Panc1 (cell line): Measurements from ENCODE around the gene FXYD4. TPM values are rescaled to one million over a fixed set of nuclear protein-coding genes. Genes with fewer than 3 reads are reported as not detected.

ENCODE experiments used
- ATAC-seq: fragments of 200-7000 bp; cut with Tn5 transposase; 2 replicates; pipeline ENCODE4 v1.9.1; 2020; ENCODE audit warnings: mild to moderate bottlenecking, moderate library complexity
- BruUV-seq: library from RNA; stranded (reverse); fragments of 400-500 nt; replicated peaks from 2 replicates; lab custom pipeline; 2021; lab: Mats Ljungman, UMichigan
- CTCF ChIA-PET: fragments of 300-600 bp; sonication (Branson Sonifier 250); formaldehyde crosslinking; loops from one replicate; lab custom pipeline; 2022; ENCODE audit warnings: antibody characterized with exemption; lab: Charles Lee
- POLR2A ChIA-PET: fragments of 300-600 bp; sonication (Branson Sonifier 250); formaldehyde crosslinking; loops from one replicate; lab custom pipeline; 2022; ENCODE audit warnings: antibody characterized with exemption; lab: Charles Lee
- DNase-seq: peaks from one replicate; pipeline ENCODE4 v3.0.0-alpha.2; 2010; ENCODE audit warnings: low read depth, low spot score
- H3K27ac ChIP-seq: 2 replicates; pipeline ENCODE4 v1.5.1; 2011; ENCODE audit warnings: mild to moderate bottlenecking, low read length, inconsistent platforms
- H3K27me3 ChIP-seq: fragments of 200-500 bp; sonication (Bioruptor generic); 2 replicates; pipeline ENCODE4 v1.6.0; 2014; ENCODE audit warnings: low read length, inconsistent platforms; ENCODE audit not compliant: control insufficient read depth, insufficient read depth
- H3K36me3 ChIP-seq: fragments of 200-500 bp; sonication (Bioruptor generic); 2 replicates; pipeline ENCODE4 v1.5.1; 2014; ENCODE audit warnings: inconsistent platforms, mild to moderate bottlenecking, low read length, moderate library complexity; ENCODE audit not compliant: control insufficient read depth, insufficient read depth
- H3K4me1 ChIP-seq: 2 replicates; pipeline ENCODE4 v1.5.1; 2011; ENCODE audit warnings: inconsistent platforms, mild to moderate bottlenecking, low read length, moderate library complexity; ENCODE audit not compliant: control insufficient read depth, insufficient read depth
- H3K4me3 ChIP-seq, 2 experiments: 2 replicates each; pipeline ENCODE4 v1.5.1; 2011 to 2012; ENCODE audit warnings: low read depth in 2 of 2, low read length in 2 of 2, mild to moderate bottlenecking in 2 of 2, inconsistent platforms in 1 of 2, moderate library complexity in 1 of 2
- H3K9me3 ChIP-seq: fragments of 200-500 bp; sonication (Bioruptor generic); 2 replicates; pipeline ENCODE4 v1.5.1; 2014; ENCODE audit warnings: low read depth, mild to moderate bottlenecking, inconsistent platforms, low read length, moderate library complexity; ENCODE audit not compliant: control insufficient read depth, insufficient read depth
- POLR2AphosphoS5 ChIP-seq: IDR thresholded peaks from 2 replicates; pipeline ENCODE4 v1.6.1; 2012; ENCODE audit warnings: mild to moderate bottlenecking, low read depth, low read length, moderate library complexity
- SIN3A ChIP-seq: IDR thresholded peaks from 2 replicates; pipeline ENCODE4 v1.6.1; 2012; ENCODE audit warnings: low read depth, mild to moderate bottlenecking, low read length, moderate library complexity, borderline replicate concordance; ENCODE audit not compliant: insufficient read depth
- TCF7L2 ChIP-seq: IDR thresholded peaks from 2 replicates; pipeline ENCODE4 v1.6.1; 2011; ENCODE audit warnings: mild to moderate bottlenecking, low read depth, low read length, inconsistent platforms
- in situ Hi-C: cut with HindIII; loops from 2 replicates; pipeline ENCODE4 v1.10.0; 2016; ENCODE audit warnings: low sequenced_read_pairs, low pct_unique_long_range_greater_than_20kb
- intact Hi-C: fragments of 100-400 bp; cut with micrococcal nuclease; formaldehyde crosslinking; loops from one replicate; pipeline ENCODE4 v1.10.0; 2022; ENCODE audit not compliant: unreplicated experiment
- total RNA-seq: library from RNA; stranded (reverse); gene quantifications from one replicate; pipeline ENCODE4 v1.2.1, GENCODE V29; 2021; ENCODE audit not compliant: unreplicated experiment
- TF ChIP-seq, protein P1 (sequence below): fragments of 450-650 bp; IDR thresholded peaks from 2 replicates; pipeline ENCODE4 v1.5.1; 2017; ENCODE audit warnings: mild to moderate bottlenecking
- TF ChIP-seq, protein P2 (sequence below), 2 experiments: IDR thresholded peaks; 2 replicates each; pipeline ENCODE4 v1.6.1; 2011 to 2012; ENCODE audit warnings: low read depth in 2 of 2, control low read depth in 1 of 2, low read length in 1 of 2, mild to moderate bottlenecking in 1 of 2, moderate library complexity in 1 of 2; ENCODE audit not compliant: insufficient read depth in 1 of 2

Gene FXYD4
- total RNA-seq, 1 experiment from 2014 or later: not detected

DNA sequence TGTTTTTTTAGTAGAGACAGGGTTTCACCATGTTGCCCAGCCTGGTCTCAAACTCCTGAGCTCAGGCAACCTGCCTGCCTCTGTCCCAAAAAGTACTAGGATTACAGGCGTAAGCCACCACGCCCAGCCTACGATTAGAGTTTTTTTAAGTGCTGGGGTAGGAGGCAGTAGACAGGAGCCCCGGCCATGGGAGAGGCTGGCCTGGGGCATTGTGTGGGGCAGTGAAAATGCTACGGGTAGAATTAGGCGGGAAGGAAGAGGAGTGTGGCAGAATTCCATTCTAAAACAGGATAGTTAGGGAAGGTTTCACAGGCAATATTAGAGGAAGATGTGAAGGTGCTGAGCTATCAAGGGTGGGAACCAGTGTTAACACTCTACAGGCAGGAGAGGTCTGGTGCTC is 31.3 kb upstream of the FXYD4 start:
- ChIA-PET POLR2A (no interaction called here), CTCF (no interaction called here)
- Histone ChIP-seq H3K9me3 (no peaks in the 10 kb centered on the region), H3K4me3 (no peak overlapping the region), H3K27ac (no peak overlapping the region), H3K4me1 (no peaks in the 10 kb centered on the region), H3K27me3 (no peaks in the 10 kb centered on the region), H3K36me3 (no peaks in the 10 kb centered on the region)
- BruUV-seq: no TSS peak
- DNase-seq: no peak
- intact Hi-C loops (no loop called here), in situ Hi-C loops (no loop called here)
- TF ChIP-seq, protein P1, sequence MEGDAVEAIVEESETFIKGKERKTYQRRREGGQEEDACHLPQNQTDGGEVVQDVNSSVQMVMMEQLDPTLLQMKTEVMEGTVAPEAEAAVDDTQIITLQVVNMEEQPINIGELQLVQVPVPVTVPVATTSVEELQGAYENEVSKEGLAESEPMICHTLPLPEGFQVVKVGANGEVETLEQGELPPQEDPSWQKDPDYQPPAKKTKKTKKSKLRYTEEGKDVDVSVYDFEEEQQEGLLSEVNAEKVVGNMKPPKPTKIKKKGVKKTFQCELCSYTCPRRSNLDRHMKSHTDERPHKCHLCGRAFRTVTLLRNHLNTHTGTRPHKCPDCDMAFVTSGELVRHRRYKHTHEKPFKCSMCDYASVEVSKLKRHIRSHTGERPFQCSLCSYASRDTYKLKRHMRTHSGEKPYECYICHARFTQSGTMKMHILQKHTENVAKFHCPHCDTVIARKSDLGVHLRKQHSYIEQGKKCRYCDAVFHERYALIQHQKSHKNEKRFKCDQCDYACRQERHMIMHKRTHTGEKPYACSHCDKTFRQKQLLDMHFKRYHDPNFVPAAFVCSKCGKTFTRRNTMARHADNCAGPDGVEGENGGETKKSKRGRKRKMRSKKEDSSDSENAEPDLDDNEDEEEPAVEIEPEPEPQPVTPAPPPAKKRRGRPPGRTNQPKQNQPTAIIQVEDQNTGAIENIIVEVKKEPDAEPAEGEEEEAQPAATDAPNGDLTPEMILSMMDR: no peak
- TF ChIP-seq, protein P2, sequence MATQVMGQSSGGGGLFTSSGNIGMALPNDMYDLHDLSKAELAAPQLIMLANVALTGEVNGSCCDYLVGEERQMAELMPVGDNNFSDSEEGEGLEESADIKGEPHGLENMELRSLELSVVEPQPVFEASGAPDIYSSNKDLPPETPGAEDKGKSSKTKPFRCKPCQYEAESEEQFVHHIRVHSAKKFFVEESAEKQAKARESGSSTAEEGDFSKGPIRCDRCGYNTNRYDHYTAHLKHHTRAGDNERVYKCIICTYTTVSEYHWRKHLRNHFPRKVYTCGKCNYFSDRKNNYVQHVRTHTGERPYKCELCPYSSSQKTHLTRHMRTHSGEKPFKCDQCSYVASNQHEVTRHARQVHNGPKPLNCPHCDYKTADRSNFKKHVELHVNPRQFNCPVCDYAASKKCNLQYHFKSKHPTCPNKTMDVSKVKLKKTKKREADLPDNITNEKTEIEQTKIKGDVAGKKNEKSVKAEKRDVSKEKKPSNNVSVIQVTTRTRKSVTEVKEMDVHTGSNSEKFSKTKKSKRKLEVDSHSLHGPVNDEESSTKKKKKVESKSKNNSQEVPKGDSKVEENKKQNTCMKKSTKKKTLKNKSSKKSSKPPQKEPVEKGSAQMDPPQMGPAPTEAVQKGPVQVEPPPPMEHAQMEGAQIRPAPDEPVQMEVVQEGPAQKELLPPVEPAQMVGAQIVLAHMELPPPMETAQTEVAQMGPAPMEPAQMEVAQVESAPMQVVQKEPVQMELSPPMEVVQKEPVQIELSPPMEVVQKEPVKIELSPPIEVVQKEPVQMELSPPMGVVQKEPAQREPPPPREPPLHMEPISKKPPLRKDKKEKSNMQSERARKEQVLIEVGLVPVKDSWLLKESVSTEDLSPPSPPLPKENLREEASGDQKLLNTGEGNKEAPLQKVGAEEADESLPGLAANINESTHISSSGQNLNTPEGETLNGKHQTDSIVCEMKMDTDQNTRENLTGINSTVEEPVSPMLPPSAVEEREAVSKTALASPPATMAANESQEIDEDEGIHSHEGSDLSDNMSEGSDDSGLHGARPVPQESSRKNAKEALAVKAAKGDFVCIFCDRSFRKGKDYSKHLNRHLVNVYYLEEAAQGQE (IDR thresholded peaks at IDR 0.05; ENCODE audit: insufficient read depth in 1 of 2, low read depth in 2 of 2, low read length in 1 of 2): no peak
- no peak for TF ChIP-seq POLR2AphosphoS5
- TF ChIP-seq SIN3A: no peak
- TF ChIP-seq TCF7L2: no peak
- ATAC-seq: no peak

DNA sequence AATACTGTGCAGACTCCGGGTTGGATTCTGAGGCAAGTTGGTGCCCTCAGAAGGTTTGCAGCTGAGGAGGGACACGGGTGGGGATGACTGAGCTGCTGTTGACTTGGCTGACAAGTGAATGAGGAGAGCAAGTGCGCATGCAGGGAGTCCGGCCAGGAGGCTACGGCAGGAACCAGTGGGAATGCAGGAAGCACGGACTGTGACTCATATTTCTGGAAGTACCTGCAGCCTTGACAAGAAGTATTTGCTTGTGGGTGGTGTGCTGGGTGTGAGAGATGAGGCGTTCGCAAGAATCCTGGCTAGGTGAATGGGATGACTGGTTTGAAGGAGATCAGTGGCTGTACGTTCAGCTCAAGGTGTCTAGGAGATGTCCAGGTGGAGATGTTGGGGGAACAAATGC is 30.8 kb upstream of the FXYD4 start:
- H3K27ac ChIP-seq: no peak overlapping the region
- no peaks in the 10 kb centered on the region for H3K9me3 ChIP-seq
- CTCF ChIA-PET: no interaction called here
- in situ Hi-C loops (no loop called here), intact Hi-C loops (no loop called here)
- H3K27me3 ChIP-seq: no peaks in the 10 kb centered on the region
- DNase-seq: no peak
- H3K4me1 ChIP-seq: no peaks in the 10 kb centered on the region
- TF ChIP-seq, protein P1: no peak
- TF ChIP-seq SIN3A: no peak
- no peak for TF ChIP-seq POLR2AphosphoS5
- TF ChIP-seq, protein P2 (IDR thresholded peaks at IDR 0.05; ENCODE audit: insufficient read depth in 1 of 2, low read depth in 2 of 2, low read length in 1 of 2): no peak
- no peak for TF ChIP-seq TCF7L2
- no peak overlapping the region for H3K4me3 ChIP-seq
- POLR2A ChIA-PET: no interaction called here
- H3K36me3 ChIP-seq: no peaks in the 10 kb centered on the region
- no TSS peak for BruUV-seq
- ATAC-seq: no peak
